GM12864 (cell line): ENCODE results near the gene HBQ1.
"Not testable (repeated sequence)": the region's sequence is repeated elsewhere in the genome, so short reads cannot be mapped to it uniquely, and the experiment has no call there.

Experiments
- DNase-seq: peaks from one replicate; pipeline ENCODE4 v3.0.0-alpha.2; 2011; ENCODE audit warnings: low read depth
- H3K4me3 ChIP-seq: 2 replicates; pipeline ENCODE4 v1.5.1; 2011; ENCODE audit warnings: mild to moderate bottlenecking, low read depth, low read length, control low read depth
- CTCF ChIP-seq: IDR thresholded peaks from 2 replicates; pipeline ENCODE4 v1.5.1; 2011; ENCODE audit warnings: low read depth, mild to moderate bottlenecking, moderate library complexity, low read length, control low read depth, inconsistent platforms; ENCODE audit errors: missing control alignments

HBQ1 gene

GRCh38 chr16:170788-171187 lies 9.5 kb upstream of the HBQ1 start:
- H3K4me3 ChIP-seq: no peak overlapping the region
- no peak for TF ChIP-seq CTCF
- DNase-seq: no peak

DNA sequence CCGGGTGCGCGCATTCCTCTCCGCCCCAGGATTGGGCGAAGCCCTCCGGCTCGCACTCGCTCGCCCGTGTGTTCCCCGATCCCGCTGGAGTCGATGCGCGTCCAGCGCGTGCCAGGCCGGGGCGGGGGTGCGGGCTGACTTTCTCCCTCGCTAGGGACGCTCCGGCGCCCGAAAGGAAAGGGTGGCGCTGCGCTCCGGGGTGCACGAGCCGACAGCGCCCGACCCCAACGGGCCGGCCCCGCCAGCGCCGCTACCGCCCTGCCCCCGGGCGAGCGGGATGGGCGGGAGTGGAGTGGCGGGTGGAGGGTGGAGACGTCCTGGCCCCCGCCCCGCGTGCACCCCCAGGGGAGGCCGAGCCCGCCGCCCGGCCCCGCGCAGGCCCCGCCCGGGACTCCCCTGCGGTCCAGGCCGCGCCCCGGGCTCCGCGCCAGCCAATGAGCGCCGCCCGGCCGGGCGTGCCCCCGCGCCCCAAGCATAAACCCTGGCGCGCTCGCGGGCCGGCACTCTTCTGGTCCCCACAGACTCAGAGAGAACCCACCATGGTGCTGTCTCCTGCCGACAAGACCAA lies 7.8 kb upstream of the HBQ1 start, which contains the start of gene HBA2:
Gene HBA2, plus strand, starts transcription at position 503 of the 568 bp plus-strand sequence. Its CDS starts 37 bp downstream, at position 540.
- not testable (repeated sequence) for DNase-seq, H3K4me3 ChIP-seq

DNA sequence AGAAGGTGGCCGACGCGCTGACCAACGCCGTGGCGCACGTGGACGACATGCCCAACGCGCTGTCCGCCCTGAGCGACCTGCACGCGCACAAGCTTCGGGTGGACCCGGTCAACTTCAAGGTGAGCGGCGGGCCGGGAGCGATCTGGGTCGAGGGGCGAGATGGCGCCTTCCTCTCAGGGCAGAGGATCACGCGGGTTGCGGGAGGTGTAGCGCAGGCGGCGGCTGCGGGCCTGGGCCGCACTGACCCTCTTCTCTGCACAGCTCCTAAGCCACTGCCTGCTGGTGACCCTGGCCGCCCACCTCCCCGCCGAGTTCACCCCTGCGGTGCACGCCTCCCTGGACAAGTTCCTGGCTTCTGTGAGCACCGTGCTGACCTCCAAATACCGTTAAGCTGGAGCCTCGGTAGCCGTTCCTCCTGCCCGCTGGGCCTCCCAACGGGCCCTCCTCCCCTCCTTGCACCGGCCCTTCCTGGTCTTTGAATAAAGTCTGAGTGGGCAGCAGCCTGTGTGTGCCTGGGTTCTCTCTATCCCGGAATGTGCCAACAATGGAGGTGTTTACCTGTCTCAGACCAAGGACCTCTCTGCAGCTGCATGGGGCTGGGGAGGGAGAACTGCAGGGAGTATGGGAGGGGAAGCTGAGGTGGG lies 6.9 kb upstream of the HBQ1 start:
- not testable (repeated sequence) for DNase-seq, H3K4me3 ChIP-seq

GRCh38 chr16:173928-174769 lies 6.1 kb upstream of the HBQ1 start:
- DNase-seq, H3K4me3 ChIP-seq: not testable (repeated sequence)

DNA sequence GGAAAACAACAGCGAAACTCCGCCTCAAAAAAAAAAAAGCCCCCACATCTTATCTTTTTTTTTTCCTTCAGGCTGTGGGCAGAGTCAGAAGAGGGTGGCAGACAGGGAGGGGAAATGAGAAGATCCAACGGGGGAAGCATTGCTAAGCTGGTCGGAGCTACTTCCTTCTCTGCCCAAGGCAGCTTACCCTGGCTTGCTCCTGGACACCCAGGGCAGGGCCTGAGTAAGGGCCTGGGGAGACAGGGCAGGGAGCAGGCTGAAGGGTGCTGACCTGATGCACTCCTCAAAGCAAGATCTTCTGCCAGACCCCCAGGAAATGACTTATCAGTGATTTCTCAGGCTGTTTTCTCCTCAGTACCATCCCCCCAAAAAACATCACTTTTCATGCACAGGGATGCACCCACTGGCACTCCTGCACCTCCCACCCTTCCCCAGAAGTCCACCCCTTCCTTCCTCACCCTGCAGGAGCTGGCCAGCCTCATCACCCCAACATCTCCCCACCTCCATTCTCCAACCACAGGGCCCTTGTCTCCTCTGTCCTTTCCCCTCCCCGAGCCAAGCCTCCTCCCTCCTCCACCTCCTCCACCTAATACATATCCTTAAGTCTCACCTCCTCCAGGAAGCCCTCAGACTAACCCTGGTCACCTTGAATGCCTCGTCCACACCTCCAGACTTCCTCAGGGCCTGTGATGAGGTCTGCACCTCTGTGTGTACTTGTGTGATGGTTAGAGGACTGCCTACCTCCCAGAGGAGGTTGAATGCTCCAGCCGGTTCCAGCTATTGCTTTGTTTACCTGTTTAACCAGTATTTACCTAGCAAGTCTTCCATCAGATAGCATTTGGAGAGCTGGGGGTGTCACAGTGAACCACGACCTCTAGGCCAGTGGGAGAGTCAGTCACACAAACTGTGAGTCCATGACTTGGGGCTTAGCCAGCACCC lies 5.0 kb upstream of the HBQ1 start:
- DNase-seq: no peak
- no peak overlapping the region for H3K4me3 ChIP-seq
- no peak for TF ChIP-seq CTCF

GRCh38 chr16:176006-176405 lies 4.3 kb upstream of the HBQ1 start:
- not testable (repeated sequence) for DNase-seq, H3K4me3 ChIP-seq

DNA sequence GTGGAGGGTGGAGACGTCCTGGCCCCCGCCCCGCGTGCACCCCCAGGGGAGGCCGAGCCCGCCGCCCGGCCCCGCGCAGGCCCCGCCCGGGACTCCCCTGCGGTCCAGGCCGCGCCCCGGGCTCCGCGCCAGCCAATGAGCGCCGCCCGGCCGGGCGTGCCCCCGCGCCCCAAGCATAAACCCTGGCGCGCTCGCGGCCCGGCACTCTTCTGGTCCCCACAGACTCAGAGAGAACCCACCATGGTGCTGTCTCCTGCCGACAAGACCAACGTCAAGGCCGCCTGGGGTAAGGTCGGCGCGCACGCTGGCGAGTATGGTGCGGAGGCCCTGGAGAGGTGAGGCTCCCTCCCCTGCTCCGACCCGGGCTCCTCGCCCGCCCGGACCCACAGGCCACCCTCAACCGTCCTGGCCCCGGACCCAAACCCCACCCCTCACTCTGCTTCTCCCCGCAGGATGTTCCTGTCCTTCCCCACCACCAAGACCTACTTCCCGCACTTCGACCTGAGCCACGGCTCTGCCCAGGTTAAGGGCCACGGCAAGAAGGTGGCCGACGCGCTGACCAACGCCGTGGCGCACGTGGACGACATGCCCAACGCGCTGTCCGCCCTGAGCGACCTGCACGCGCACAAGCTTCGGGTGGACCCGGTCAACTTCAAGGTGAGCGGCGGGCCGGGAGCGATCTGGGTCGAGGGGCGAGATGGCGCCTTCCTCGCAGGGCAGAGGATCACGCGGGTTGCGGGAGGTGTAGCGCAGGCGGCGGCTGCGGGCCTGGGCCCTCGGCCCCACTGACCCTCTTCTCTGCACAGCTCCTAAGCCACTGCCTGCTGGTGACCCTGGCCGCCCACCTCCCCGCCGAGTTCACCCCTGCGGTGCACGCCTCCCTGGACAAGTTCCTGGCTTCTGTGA lies 3.5 kb upstream of the HBQ1 start, which contains the start of gene HBA1:
Gene HBA1, plus strand, starts transcription at position 204 of the 906 bp plus-strand sequence. Its CDS starts 37 bp downstream, at position 241.
- not testable (repeated sequence) for H3K4me3 ChIP-seq, DNase-seq

- TF ChIP-seq CTCF: no peak
- DNase-seq: no peak
- no peak overlapping the region for H3K4me3 ChIP-seq
Observed at GRCh38 chr16:177394-177822, 2.9 kb upstream of the HBQ1 start.
